Panc1 (cell line): ENCODE measurements around the gene DNAH7.

ENCODE experiments used
- POLR2AphosphoS5 ChIP-seq: IDR thresholded peaks from 2 replicates; pipeline ENCODE4 v1.6.1; 2012; ENCODE audit warnings: mild to moderate bottlenecking, low read depth, low read length, moderate library complexity
- REST ChIP-seq, 2 experiments: IDR thresholded peaks; 2 replicates each; pipeline ENCODE4 v1.6.1; 2011 to 2012; ENCODE audit warnings: low read depth in 2 of 2, control low read depth in 1 of 2, low read length in 1 of 2, mild to moderate bottlenecking in 1 of 2, moderate library complexity in 1 of 2; ENCODE audit not compliant: insufficient read depth in 1 of 2
- TF ChIP-seq, protein P1 (sequence below): fragments of 450-650 bp; IDR thresholded peaks from 2 replicates; pipeline ENCODE4 v1.5.1; 2017; ENCODE audit warnings: mild to moderate bottlenecking

DNA sequence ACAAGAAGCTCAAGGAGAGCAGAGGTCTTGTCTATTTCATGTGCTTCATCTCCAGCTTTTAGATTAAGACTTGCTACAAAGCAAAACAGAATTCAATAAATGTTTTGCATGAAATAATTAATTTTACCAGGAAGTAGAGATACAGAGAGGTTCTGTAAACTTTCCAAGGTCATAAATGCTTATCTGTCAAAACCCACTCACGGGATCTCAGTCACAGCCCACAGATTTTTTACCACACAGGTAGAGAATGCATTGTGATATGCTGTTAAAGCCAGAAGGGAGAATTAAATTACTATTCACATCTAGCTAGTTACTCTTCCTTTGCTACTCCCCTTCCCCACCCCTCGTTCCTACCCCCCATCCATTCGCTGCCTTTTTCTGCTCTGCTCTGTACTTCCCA, 205.5 kb downstream of the DNAH7 start:
- no peak for TF ChIP-seq POLR2AphosphoS5
- TF ChIP-seq, protein P1, sequence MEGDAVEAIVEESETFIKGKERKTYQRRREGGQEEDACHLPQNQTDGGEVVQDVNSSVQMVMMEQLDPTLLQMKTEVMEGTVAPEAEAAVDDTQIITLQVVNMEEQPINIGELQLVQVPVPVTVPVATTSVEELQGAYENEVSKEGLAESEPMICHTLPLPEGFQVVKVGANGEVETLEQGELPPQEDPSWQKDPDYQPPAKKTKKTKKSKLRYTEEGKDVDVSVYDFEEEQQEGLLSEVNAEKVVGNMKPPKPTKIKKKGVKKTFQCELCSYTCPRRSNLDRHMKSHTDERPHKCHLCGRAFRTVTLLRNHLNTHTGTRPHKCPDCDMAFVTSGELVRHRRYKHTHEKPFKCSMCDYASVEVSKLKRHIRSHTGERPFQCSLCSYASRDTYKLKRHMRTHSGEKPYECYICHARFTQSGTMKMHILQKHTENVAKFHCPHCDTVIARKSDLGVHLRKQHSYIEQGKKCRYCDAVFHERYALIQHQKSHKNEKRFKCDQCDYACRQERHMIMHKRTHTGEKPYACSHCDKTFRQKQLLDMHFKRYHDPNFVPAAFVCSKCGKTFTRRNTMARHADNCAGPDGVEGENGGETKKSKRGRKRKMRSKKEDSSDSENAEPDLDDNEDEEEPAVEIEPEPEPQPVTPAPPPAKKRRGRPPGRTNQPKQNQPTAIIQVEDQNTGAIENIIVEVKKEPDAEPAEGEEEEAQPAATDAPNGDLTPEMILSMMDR = no peak
- no peak for TF ChIP-seq REST (IDR thresholded peaks at IDR 0.05; ENCODE audit: insufficient read depth in 1 of 2, low read depth in 2 of 2, low read length in 1 of 2)
